ENCODE results near the gene TNFSF10. TPM values are rescaled to one million over a fixed set of nuclear protein-coding genes. Genes with fewer than 3 reads are reported as not detected.
"Not testable (repeated sequence)": the region's sequence is repeated elsewhere in the genome, so short reads cannot be mapped to it uniquely, and the experiment has no call there.

The TNFSF10 gene
- 10 to 100 TPM in 8 of 12 donors, 1 to 10 TPM in 3, not detected in 1; 7.2 to 34.3 (median 10.8) TPM for polyA plus RNA-seq (ENCODE audit: insufficient read length in 12 of 12)
- long read RNA-seq, donor 1, transcript TNFSF10-201 (5 exons, 1,953 nt), result major isoform, 17 of 19 reads
- long read RNA-seq, donor 1, partial matches to known transcripts, result 0 of 19 reads
- long read RNA-seq, donor 1, other reads (novel, unspliced or antisense), result 0 of 19 reads
- long read RNA-seq, donor 2, partial matches to known transcripts, result 0 of 2 reads
- long read RNA-seq, donor 2, other reads (novel, unspliced or antisense), result 0 of 2 reads
- long read RNA-seq, donor 3, partial matches to known transcripts, result 0 of 3 reads
- long read RNA-seq, donor 3, other reads (novel, unspliced or antisense), result 0 of 3 reads
- long read RNA-seq, donor 4, partial matches to known transcripts, result 0 of 1 reads
- long read RNA-seq, donor 4, other reads (novel, unspliced or antisense), result 0 of 1 reads
- long read RNA-seq, donor 5, transcript TNFSF10-201 (5 exons, 1,953 nt), result major isoform, 7 of 7 reads
- long read RNA-seq, donor 5, partial matches to known transcripts, result 0 of 7 reads
- long read RNA-seq, donor 5, other reads (novel, unspliced or antisense), result 0 of 7 reads
- long read RNA-seq, donor 6, result 0 reads
- long read RNA-seq, donor 7, partial matches to known transcripts, result 0 of 1 reads
- long read RNA-seq, donor 7, other reads (novel, unspliced or antisense), result 0 of 1 reads
- long read RNA-seq, donor 8, partial matches to known transcripts, result 0 of 3 reads
- long read RNA-seq, donor 8, other reads (novel, unspliced or antisense), result 0 of 3 reads
- long read RNA-seq, donor 9, result 0 reads
- long read RNA-seq, donor 10, partial matches to known transcripts, result 0 of 5 reads
- long read RNA-seq, donor 10, other reads (novel, unspliced or antisense), result 0 of 5 reads
- long read RNA-seq, donor 11, partial matches to known transcripts, result 0 of 3 reads
- long read RNA-seq, donor 11, other reads (novel, unspliced or antisense), result 0 of 3 reads

DNA sequence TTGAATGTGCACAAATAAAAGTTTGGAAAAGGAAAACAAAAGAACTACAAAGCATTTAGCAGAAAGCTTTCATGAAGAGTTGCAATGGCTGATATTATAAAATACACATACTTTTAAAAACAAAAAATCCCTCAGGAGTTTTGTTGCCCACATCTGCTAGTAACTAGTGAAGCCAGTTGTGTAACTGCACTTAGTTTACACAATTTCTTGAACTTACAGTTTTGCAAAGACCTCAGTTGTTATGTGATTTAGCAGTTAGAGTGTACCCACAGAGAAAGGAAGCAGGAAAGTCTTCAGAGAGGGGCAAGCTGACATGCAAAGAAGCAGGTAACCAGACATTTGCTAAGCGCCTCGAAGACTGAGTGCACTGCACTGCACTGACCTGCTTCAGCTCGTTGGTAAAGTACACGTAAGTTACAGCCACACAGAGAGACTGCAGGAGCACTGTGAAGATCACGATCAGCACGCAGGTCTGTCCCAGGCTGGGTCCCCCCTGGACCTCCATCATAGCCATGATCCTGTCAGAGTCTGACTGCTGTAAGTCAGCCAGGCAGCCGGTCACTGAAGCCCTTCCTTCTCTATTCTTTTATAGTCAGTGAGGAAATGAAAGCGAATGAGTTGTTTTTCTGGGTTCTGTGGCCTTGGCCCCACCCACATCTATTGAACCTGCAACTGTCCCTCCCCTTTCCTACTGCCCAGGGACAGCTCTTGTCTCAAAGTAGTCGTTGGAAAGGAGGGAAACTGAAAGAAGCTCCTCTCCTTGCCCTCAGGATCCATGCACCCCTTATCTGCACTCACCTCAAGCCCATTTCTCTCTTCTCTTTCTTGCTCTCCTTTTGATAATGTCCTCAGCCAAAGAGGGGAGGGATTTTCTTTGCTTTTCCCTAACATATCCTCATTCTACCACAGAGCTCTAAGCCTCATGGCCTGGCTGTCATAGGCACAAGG, at the start of gene TNFSF10:
Gene TNFSF10, minus strand, starts transcription at position 560 of the 948 bp plus-strand sequence. Its CDS starts 46 bp downstream, at position 514.
- peak; percentile 23 for DNase-seq

DNA sequence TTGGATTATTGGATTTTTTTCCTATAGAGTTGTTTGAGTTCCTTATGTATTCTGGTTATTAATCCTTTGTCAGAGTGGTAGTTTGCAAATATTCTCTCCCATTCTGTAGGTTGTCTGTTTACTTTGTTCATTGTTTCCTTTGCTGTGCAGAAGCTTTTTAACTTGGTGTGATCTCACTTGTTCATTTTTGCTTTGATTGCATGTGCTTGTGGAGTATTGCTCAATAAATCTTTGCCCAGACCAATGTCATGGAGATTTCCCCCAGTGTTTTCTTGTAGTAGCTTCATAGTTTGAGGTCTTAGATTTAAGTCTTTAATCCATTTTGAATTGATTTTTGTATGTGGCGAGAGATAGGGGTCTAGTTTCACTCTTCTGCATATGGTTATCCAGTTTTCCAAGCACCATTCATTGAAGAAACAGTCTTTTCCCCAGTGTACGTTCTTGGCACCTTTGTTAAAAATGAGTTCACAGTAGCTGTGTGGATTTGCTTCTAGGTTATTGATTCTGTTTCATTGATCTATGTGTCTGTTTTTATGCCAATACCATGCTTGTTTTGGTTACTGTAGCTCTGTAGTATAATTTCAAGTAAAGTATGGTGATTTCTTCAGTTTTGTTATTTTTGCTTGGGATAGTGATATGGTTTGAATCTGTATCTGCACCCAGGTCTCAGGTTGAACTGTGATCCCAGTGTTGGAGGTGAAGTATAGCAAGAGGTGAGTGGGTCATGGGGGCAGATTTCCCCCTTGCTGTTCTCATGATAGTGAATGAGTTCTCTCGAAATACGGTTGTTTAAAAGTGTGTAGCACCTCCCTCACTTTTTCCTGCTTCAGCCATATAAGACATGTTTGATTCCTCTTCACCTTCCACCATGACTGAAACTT, 46.1 kb upstream of the TNFSF10 start:
- DNase-seq, result no peak

DNA sequence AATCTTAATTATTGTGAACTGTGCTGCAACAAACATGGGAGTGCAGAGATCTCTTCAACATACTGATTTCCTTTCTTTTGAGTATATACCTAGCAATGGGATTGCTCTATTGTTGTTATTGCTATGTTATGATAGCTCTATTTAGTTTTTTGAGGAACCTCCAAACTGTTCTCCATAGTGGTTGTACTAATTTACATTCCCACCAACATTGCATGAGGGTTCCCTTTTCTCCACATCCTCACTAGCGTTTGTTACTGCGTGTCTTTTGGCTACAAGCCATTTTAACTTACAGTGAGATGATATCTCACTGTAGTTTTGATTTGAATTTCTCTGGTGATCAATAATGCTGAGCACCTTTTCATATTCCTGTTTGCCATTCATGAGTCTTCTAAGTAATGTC, 45.5 kb upstream of the TNFSF10 start:
- no peak for DNase-seq

DNA sequence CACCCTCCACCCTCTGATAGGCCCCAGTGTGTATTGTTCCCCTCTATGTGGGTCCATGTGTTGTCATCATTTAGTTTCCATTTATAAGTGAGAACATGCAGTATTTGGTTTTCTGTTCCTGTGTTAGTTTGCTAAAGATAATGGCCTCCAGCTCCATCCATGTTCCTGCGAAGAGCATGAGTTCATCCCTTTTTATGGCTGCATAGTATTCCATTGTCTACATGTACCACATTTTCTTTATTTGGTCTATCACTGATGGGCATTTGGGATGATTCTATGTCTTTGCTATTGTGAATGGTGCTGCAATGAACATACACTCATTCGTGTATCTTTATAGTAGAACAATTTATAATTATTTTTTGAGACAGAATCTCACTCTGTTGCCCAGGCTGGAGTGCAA, 43.6 kb upstream of the TNFSF10 start:
- DNase-seq, result not testable (repeated sequence)

DNA sequence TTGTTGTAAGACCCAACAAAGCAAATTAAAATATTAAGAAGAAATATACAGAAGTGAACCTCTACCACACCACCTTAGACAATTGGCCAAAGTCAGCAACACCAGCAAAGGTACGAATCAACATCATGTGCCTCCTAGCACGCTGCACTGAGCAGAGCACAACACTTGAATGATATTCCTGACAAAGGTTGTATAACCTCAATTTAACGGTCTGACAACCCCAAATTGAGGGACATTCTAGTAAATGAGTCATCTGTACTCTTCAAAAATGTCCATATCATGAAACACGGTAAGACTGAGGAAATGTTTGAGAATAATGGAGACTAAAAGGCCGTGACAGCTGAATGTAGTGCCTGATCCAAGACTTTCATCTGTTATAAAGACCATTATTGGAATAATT, 41.3 kb upstream of the TNFSF10 start:
- DNase-seq, result no peak

DNA sequence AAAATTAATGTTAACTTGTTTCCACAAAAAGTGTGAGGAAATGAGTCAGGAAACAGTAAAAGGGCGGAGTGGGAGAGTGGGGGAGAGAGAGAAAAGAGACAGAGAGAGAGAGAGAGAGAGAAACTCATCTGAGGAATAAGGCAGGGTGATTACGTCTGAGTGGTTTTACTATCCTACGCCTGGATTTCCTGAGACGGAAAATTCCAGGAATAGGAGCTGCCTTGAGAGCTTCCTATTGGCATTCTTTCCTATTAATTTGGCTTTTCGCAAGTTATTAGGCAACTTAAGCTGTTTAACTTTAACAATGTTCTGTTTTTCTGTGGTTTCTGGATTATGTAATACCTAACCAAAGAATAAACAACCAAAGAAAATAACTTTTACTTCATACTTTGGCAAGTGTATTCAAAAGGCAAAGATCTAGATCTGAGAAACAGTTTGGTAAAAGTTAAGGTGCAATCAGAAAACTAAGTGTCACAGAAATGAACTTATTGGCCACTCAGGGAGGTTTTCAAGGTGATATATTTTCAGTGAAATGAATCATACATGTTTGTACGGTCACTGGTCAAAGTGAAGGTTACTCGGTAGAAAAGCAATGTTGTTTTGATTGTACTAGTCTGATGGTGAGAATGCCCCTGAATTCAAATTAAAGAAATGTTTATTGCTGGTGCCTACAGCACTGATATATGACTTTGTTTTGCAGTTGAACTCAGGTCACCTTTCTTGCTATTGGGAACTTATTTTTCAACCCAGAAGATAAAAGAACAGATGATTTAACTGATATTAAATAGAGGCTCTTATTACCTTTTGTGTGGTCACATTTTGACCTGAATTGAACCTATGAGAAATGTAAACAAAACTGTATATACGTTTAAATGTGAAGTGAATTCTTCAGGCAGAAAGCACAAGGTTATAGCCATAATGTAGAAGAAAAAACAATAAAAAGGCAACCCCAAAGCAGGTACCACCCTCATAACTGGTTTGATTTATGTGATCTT, 39.9 kb upstream of the TNFSF10 start:
- peak; percentile 37 for DNase-seq

DNA sequence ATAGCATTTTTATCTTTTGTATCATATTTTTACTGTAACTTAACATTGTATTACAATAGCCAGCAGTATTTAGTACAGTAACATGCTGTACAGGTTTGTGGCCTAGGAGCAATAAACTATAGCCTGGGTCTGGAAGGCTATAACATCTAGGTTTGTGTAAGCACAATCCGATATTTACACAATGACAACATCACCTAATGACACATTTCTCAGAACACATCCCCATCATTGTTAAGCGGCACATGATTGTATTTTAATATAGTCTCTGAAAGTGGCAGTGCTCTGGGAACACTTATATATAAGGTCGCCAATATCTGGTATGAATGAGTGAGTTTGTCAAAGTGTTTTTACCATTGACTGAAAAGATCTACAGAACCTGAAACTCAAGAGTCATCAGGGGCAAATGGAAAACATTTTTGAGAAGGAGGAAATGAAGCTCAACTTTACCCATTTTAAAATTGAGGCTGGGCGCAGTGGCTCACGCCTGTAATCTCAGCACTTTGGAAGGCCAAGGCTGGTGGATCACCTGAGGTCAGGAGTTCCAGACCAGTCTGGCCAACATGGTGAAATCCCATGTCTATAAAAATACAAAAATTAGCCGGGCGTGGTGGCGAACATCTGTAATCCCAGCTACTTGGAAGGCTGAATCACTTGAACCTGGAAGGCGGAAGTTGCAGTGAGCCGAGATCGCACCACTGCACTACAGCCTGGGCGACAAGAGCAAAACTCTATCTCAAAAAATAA, 38.8 kb upstream of the TNFSF10 start:
- no peak for DNase-seq

DNA sequence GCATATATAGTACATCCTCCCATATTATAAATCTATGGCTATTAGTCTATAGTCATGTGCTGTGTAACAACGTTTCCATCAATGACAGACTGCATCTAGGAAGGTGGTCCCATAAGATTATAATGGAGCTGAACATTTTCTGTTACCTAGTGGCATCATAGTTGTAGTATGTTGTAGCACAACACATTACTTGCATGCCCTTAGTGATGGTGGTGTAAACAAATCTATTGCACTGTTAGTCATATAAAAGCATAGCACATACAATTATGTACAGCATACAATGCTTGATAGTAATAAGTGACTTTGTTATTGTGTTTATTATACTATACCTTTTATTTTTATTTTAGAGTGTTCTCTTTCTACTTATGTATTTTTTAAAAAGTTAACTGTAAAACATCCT, 37.4 kb upstream of the TNFSF10 start:
- no peak for DNase-seq

DNA sequence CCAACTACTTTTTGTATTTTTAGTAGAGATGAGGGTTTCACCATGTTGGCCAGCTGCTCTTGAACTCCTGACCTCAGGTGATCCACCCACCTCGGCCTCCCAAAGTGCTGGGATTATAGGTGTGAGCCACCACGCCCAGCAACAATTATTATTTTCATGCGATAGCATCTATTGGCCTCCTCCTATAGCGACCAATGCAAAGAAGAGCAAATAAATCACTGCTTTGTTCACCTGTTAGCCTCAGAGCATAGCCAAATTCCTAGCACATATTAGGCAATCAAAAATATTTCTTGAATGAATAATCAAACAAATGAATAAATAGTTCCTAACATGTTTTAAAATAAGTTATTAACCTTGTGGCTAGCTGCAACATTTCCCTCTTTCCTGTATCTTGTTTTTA, 36.8 kb upstream of the TNFSF10 start:
- no peak for DNase-seq

DNA sequence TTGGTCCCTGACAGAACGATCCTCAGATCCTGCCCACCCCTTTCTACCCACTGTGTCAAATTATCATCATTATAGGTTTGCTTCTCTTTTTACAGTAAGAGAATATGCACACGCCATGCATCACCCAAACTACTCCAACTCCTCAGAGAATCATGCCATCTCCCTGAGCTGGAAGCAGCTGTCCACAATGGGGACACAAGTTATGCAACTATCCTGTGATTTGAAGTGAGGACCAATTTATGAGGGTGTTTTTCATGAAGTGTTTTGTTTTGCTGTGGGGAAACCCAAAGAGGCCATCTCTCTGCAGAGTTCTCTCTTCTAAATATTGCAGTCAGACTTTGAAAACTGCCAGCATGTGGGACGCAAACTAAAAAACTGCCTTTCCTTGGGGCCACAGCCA, 35.8 kb upstream of the TNFSF10 start:
- DNase-seq, result no peak

DNA sequence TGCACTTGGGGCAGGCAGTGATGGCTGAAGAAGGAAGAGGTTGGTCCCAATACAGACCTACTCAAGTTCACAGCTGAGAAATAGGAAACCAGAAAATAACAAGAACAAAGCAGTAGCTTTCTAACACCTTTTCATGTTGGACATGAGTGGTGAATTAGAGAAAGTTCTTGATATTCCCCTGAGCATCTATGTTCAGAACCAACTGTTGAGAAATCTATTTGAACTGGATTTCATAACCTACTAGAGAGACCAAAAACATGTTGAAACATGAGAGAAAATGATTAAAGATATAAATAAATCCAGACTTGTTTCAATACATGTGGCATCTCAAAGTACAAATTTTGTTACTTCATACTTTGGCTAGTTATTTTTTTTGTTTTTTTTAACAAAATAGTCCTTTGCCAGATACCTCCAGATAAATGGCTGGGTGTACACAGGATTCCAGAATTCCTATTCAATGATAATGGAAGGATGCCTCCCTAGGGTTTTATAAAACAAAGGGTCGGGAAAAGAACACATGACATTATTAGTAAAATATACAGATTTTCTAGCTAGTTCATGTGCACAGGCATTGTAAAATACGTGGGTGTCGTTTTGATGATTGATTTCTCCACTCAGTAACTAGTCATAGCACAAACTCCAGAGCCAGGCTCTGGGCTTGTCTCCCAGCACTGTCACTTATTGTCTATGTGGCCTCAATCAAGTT, 34.4 kb upstream of the TNFSF10 start:
- no peak for DNase-seq

DNA sequence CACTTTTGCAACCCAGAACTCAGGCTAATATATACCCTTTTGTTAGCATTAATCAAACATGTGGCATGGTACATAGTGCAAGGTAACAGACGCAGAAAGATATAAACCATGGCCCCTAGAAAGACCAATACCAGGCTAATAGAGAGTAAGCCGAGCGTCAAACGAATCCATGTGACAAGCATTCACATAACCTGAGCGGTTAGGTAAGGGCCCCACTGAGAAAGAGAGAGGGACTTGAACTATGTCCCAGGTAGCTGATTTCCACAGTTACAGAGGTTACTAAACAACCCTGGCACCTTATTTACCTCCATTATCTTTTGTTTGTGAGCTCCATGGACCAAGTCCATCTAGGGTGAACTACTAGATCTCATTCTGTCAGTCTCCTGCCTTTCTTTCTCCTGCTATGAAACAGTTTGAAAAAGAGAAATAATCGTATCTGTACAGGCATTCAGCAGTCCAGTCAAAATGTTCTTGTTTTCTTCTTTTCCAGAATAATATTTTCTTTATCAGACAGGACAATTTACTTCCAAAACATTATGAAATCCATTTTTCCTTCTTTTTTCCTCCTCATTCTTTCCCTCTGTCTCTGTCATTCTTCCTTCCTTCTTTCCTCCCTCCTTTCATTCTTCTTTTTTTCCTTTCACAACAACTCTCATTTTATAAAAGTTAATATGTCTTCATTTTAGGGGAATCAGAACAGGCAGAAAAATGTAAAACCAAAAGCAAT, 30.5 kb upstream of the TNFSF10 start:
- DNase-seq, result no peak

DNA sequence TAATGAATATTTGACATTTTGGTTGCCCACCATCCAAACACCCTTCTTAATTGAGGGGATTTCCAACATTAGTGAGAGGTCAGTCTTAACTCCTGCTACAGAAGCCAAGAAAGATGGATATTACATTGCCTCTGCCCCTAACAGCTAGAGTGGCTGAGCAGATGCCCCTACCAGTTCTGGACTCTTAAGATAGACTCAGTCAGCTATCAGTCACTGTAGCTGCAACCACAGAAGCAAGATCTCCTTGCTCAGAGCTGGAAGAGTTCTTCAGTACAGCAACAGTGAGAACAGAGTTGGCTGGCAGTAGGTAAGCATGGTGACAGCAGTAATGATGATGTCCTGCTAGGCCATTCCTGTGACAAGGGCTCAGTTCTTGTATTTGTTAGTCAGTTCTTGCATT, 29.4 kb upstream of the TNFSF10 start:
- no peak for DNase-seq

DNA sequence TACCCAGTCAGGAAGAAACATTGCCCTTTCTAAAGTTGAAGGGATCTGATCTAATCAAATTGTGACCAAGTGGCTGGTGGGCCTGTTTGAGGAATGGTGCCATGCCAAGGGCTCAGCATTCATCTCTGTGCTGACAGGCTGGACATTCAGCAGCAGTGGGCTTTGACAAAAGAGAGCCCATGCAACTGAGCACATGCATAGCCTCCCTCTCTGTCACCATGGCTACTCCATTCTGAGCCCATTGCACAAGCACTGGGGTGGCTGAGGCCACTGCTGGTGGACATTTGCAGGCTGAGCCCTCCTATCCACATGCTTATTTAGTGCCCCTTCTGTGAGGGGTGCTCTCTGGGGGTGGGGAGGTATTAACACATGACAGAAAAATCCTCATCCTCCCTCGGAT, 28.6 kb upstream of the TNFSF10 start:
- DNase-seq, result no peak

DNA sequence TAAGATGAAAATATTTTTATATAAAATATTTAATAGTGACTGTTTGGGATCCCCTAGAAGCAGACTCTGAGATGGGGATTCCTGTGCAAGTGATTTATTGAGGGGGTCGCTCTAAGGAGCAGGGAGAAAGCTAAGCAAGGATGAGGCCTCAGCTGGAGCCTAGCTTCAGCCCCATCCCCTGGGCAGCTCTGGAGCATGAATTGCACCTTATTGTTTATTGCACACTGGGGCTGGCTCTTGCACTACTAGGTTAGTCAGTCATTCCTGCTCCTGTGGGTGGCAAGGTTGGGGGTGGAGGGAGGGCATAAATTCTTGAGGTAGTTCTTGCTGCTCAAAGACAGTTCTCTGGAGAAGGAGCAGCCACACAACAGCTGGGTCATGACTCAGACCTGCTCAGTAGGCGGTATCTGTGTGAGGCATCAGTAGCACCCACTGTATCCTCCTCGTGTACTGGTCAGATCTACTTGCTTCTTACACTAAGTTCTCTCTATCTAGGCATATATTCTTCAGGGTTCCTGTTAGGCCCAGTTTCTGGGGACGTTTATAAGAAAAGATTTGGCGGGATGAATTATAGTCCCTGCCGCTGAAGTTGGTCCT, 27.2 kb upstream of the TNFSF10 start:
- DNase-seq, result no peak

DNA sequence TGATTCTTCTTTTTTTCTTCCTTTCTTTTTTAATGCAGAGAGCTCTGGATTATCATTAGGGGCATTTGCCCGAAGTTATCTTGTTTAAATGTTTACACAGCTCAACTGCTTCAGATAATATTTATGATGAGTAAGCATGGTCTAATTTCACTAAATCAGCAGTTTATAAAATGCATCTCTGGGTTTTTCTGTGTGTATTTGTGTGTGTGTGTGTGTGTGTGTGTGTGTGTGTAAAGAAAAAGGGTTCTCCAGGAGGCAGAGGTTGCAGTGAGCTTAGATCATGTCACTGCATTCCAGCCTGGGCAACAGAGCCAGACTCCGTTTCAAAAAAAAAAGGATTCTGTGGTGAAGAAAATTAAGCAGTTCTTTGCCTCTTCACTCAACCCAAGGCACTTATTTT, 25.9 kb upstream of the TNFSF10 start:
- DNase-seq, result no peak

Data from muscle of arm (tissue), 14 donors.